ENCODE measurements around the gene KIF26B.

- TF ChIP-seq EZH2 (IDR thresholded peaks at IDR 0.05; ENCODE audit: borderline replicate concordance, low read length) (no peak), CTCF (IDR thresholded peaks at IDR 0.05; ENCODE audit: low read length) (no peak)
Observed at GRCh38 chr1:245401881-245402587, 247.2 kb downstream of the KIF26B start.
